Effector CD4-positive, alpha-beta T cell (primary cell): ENCODE measurements around the gene ASXL1.

Source experiments
- DNase-seq: peaks from one replicate; pipeline ENCODE4 v3.0.0-alpha.2; 2020

The ASXL1 gene

GRCh38 chr20:32411955-32412706, 54.0 kb downstream of the ASXL1 start:
- no peak for DNase-seq

DNA sequence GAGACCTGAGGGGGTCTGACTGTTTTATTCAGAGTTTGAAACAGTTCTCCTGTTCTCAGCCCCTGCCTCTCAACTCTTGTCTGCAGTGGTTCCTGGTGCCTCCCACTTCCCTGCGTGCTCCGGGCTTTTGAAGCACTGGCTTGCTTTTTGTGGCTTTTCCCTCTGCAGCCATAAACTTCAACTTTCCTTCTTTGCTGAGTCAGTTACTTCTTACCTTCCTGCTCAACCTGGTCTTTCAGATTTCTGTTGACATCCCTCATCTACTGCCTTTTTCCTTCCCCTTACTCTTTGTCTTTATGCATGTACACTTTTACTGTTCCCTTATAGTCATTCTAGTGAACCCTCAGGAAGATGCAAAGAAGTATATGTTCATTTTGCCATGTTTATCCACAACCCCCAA, 57.4 kb downstream of the ASXL1 start:
- DNase-seq, result no peak

- no peak for DNase-seq
These were observed 58.1 kb downstream of the ASXL1 start for GRCh38 chr20:32416206-32416605.

GRCh38 chr20:32418376-32418775, 60.2 kb downstream of the ASXL1 start:
- no peak for DNase-seq

DNA sequence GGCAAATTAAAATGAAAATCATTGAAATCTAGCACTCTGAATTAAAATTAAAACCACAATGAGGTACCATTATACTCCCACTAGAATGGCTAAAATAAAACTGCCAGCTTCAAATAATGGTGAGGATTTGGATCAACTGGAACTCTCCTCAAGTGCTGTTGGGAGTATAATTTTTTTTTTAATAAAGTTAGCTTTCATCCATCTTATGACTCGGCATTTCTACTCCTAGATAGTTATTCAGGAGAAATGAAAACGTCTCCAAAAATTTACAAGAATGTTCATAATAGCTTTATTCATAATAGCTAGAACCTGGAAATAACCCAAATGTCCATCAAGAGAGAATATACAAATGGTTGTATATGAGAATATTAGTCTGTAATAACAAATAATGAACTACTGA, 63.2 kb downstream of the ASXL1 start:
- no peak for DNase-seq

- no peak for DNase-seq
These were observed 69.9 kb downstream of the ASXL1 start for GRCh38 chr20:32427996-32428395.

DNA sequence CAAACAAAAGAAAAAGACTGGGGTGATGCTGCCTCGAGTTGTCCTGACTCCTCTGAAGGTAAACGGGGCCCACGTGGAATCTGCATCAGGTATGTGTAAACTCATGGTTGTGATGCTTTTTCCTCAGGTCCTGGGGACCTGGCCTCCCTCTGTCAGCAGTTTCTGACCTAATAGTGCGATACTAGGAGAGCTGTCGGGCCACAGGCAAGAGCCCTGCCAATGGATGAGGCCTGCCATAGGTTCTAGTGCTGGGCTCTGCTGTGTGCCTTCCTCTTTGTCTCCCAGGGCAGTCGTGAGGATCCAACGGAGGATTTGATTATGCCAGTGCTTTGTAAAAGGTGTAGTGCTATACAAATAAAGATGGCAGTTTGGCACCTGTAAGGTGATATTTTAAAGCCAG, 71.2 kb downstream of the ASXL1 start:
- DNase-seq, result no peak

- no peak for DNase-seq
These were observed 71.7 kb downstream of the ASXL1 start for GRCh38 chr20:32429745-32430360.

DNA sequence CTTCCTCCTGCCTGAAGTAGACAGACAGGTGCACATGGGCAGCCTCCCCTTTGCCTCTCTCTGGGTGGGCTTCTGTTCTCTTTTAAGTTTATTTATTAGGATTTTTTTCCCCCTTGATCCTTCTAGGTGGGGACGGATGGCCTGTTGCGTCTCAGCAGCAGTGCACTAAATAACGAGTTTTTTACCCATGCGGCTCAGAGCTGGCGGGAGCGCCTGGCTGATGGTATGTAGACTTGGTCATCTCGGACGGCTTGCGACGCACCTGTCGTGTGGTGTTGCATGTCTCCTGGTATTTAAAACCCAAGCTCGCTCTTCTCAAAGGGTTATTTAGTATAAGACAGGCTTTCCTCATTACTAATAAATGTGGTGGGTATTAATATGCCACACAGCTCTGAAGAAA, 73.3 kb downstream of the ASXL1 start:
- DNase-seq, result no peak

- no peak for DNase-seq
These were observed 74.1 kb downstream of the ASXL1 start for GRCh38 chr20:32432277-32432676.

GRCh38 chr20:32433311-32434021, 75.3 kb downstream of the ASXL1 start:
- DNase-seq, result no peak

DNA sequence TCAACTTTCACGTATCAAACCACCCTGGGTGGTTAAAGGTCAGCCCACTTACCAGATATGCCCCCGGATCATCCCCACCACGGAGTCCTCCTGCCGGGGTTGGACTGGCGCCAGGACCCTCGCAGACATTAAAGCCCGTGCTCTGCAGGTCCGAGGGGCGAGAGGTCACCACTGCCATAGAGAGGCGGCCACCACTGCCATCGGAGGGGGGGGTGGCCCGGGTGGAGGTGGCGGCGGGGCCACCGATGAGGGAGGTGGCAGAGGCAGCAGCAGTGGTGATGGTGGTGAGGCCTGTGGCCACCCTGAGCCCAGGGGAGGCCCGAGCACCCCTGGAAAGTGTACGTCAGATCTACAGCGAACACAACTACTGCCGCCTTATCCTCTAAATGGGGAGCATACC, 76.3 kb downstream of the ASXL1 start:
- no peak for DNase-seq

- DNase-seq, result no peak
These were observed 77.4 kb downstream of the ASXL1 start for GRCh38 chr20:32435449-32436107.

- no peak for DNase-seq
These were observed 78.2 kb downstream of the ASXL1 start for GRCh38 chr20:32436142-32436861.

DNA sequence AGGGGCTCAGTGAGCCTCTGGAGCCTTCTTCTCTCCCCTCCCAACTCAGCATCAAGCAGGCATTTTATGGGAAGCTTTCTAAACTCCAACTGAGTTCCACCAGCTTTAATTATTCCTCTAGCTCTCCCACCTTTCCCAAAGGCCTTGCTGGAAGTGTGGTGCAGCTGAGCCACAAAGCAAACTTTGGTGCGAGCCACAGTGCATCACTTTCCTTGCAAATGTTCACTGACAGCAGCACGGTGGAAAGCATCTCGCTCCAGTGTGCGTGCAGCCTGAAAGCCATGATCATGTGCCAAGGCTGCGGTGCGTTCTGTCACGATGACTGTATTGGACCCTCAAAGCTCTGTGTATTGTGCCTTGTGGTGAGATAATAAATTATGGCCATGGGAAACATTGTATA, 78.8 kb downstream of the ASXL1 start:
- no peak for DNase-seq

- DNase-seq, result no peak
These were observed 79.4 kb downstream of the ASXL1 start for GRCh38 chr20:32437391-32438074.

GRCh38 chr20:32438331-32438858, 80.3 kb downstream of the ASXL1 start:
- DNase-seq, result no peak

DNA sequence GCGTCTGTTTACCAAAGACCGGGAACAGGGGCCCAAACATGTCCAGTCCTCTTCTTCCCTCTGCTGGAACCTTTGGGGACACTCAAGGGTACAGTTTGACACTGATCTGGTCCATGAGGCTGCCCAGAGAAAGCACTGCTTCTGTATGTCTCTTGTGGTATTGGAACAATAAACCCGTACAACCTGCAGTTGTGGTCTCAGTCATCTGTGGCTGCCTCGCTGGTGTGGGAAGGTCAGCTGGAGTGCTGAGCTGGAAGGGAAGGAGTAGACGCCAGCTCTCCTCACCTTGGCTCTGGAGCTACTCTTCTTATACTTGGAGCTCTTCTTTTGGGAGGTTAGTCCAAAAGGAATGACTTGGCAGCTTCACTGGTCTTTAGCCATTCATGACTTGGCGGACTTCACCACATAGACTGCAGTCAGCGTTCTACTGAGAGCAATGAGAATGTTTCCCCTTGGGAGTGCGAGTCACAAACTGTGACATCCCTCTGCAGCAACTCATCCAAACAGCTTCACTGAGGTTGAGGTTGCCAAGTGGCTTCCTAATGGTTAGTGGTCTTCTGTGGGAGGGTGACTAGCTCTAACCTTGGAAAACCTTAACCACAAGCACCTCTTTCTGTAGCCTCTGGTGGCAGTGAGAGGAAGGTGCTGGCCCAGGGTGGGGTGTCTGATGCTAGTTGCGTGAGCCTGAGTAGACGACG, 81.2 kb downstream of the ASXL1 start:
- no peak for DNase-seq

GRCh38 chr20:32440069-32440757, 82.1 kb downstream of the ASXL1 start:
- DNase-seq, result no peak

DNA sequence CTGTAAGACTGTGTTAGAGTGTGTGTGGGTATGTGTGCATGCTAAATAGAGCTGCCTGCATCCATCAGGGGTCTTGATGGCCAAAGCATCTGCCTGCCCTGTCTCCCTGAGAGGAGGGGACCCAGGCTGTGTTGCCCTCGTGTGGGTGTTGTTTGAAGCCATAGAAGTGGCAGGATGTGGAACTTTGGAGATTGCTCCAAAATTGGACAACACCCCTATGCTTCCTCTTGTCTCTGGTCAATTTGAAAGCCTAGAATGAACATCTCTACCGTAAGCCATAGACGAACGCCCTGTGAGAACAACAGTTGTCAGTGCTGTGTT, 82.6 kb downstream of the ASXL1 start:
- DNase-seq, result no peak

DNA sequence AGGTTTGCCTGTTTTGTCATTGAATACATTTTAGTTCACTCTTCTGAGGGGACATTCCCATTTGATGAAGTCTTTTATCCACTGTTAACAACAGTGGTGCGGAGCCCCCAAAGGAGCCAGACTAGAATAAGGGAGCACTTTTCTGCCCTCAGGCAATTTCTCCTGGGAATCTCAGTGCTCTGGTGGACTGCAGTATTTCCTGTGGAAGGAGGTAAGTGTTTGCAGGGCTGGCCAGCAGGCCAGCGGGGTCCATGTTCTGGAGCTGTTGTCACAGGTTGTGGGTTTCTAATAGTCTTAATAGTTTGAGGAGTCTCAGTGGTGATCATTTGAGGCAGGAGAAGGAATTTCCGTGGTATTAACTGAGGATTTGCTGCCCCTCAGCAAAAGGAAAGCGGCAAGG, 83.5 kb downstream of the ASXL1 start:
- no peak for DNase-seq
